ENCODE results near the gene RXRA.

DNA sequence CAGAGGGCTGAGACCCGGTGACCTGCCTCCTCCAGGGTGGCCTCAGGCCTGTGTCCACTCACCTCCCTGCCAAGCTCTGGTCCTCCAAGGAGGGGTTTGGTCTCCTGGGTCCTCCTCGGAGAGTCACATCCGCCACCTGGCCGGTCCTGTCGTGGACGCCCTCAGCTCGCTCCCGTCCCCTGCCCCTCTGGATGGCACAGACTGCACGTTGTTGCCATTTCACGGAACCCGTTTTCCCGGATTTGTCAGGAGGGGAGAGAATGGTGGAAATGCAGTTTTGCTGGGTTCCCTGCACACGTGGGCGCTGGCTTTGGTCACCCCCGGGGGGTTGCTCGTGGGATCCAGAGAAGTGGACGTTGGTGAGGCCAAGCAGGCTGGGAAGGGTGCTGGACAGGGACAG is 62.7 kb downstream of the RXRA start:
- no peak for TF ChIP-seq POLR2AphosphoS5 (IDR thresholded peaks at IDR 0.05; ENCODE audit: low read depth, low read length)
- TF ChIP-seq FOXP2 (optimal IDR thresholded peaks at IDR 0.05; ENCODE audit: borderline replicate concordance, extremely low read depth, extremely low read length, insufficient read depth) = no peak
- TF ChIP-seq, protein P1, sequence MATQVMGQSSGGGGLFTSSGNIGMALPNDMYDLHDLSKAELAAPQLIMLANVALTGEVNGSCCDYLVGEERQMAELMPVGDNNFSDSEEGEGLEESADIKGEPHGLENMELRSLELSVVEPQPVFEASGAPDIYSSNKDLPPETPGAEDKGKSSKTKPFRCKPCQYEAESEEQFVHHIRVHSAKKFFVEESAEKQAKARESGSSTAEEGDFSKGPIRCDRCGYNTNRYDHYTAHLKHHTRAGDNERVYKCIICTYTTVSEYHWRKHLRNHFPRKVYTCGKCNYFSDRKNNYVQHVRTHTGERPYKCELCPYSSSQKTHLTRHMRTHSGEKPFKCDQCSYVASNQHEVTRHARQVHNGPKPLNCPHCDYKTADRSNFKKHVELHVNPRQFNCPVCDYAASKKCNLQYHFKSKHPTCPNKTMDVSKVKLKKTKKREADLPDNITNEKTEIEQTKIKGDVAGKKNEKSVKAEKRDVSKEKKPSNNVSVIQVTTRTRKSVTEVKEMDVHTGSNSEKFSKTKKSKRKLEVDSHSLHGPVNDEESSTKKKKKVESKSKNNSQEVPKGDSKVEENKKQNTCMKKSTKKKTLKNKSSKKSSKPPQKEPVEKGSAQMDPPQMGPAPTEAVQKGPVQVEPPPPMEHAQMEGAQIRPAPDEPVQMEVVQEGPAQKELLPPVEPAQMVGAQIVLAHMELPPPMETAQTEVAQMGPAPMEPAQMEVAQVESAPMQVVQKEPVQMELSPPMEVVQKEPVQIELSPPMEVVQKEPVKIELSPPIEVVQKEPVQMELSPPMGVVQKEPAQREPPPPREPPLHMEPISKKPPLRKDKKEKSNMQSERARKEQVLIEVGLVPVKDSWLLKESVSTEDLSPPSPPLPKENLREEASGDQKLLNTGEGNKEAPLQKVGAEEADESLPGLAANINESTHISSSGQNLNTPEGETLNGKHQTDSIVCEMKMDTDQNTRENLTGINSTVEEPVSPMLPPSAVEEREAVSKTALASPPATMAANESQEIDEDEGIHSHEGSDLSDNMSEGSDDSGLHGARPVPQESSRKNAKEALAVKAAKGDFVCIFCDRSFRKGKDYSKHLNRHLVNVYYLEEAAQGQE (IDR thresholded peaks at IDR 0.05; ENCODE audit: insufficient read depth in 1 of 2, low read depth in 2 of 2, low read length in 2 of 2) = no peak
- no peak for TF ChIP-seq SIN3A (IDR thresholded peaks at IDR 0.05; ENCODE audit: borderline replicate concordance, insufficient read depth, low read length)
- TF ChIP-seq TAF1 (IDR thresholded peaks at IDR 0.05; ENCODE audit: borderline replicate concordance, insufficient read depth, low read length) = no peak
